Measurements from ENCODE around the gene SH3D19. TPM values are rescaled to one million over a fixed set of nuclear protein-coding genes. Genes with fewer than 3 reads are reported as not detected.

The SH3D19 gene
- total and polyA plus RNA-seq, 2 of the 4 experiments (the other 2 are of a cell fraction): 14.4 to 27.2 TPM

DNA sequence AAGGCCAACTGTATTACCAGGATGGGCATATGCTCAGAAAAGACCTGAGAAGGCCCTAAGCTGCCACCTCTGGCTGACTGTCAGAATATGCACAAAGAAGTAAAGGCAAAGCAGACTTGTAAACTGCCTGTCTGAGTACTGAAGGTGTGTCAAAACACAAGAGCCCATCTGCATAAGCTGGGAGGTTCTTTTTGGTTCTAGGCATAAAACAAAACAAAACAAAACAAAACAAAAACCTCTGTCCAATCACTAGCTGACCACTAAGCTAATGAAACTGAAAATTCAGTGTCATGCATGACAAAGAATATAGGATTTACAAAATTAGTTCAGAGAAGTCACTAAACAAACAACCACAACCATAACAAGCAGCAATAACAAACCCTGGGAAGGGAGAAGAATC lies 20.6 kb downstream of the SH3D19 start:
- no TSS peak for BruUV-seq (replicated peaks)
- H4K5ac ChIP-seq (ENCODE audit: low read depth, low read length): no peak overlapping the region
- no peak overlapping the region for H3K9ac ChIP-seq (ENCODE audit: low read depth, low read length)
- no peaks in the 10 kb centered on the region for H3K9me3 ChIP-seq (ENCODE audit: control insufficient read depth, insufficient read depth, low read length)
- H3K27ac ChIP-seq (ENCODE audit: insufficient read depth, low read length): no peak overlapping the region
- no peak overlapping the region for H3K4me2 ChIP-seq (ENCODE audit: low read depth, low read length)
- H2BK5ac ChIP-seq (ENCODE audit: low read depth, low read length, poor library complexity, severe bottlenecking): no peak overlapping the region
- H3K79me1 ChIP-seq (ENCODE audit: low read depth in 1 of 2, low read length in 2 of 2): 0 out of 4 replicates have a peak, but pooled peaks cover 0 to 6% of the 10 kb centered on the region in 2 experiments
- DNase-seq (no peak), ATAC-seq (ENCODE audit: low read depth) (no peak)
- H3K9me1 ChIP-seq (ENCODE audit: insufficient read depth, low read length): no peaks in the 10 kb centered on the region
- no peaks in the 10 kb centered on the region for H3K4me1 ChIP-seq (ENCODE audit: control insufficient read depth, insufficient read depth, low read length)
- in situ Hi-C loops (cut with MboI; ENCODE audit: low sequenced_read_pairs): no loop called here
- no peak overlapping the region for H2BK15ac ChIP-seq (ENCODE audit: low read depth, low read length)
- TF ChIP-seq SMC3 (IDR thresholded peaks at IDR 0.05; ENCODE audit: low read depth, low read length): no peak
- TF ChIP-seq, protein P1, sequence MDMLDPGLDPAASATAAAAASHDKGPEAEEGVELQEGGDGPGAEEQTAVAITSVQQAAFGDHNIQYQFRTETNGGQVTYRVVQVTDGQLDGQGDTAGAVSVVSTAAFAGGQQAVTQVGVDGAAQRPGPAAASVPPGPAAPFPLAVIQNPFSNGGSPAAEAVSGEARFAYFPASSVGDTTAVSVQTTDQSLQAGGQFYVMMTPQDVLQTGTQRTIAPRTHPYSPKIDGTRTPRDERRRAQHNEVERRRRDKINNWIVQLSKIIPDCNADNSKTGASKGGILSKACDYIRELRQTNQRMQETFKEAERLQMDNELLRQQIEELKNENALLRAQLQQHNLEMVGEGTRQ (IDR thresholded peaks at IDR 0.05; ENCODE audit: low read depth, low read length): no peak
- TF ChIP-seq CEBPB (IDR thresholded peaks at IDR 0.05; ENCODE audit: low read depth, low read length): no peak
- TF ChIP-seq RFX5 (IDR thresholded peaks at IDR 0.05; ENCODE audit: low read depth, low read length): no peak
- TF ChIP-seq BHLHE40 (IDR thresholded peaks at IDR 0.05; ENCODE audit: low read depth, low read length): no peak
- no peak for TF ChIP-seq RAD21 (IDR thresholded peaks at IDR 0.05; ENCODE audit: low read length)
- H4K20me1 ChIP-seq (ENCODE audit: insufficient read depth, low read length): no peaks in the 10 kb centered on the region
- no peak overlapping the region for H2BK120ac ChIP-seq (ENCODE audit: low read depth, low read length)
- no peak overlapping the region for H3K23ac ChIP-seq (ENCODE audit: low read depth, low read length)
- H2AFZ ChIP-seq (replicated peaks; ENCODE audit: low read length, poor library complexity): no peak overlapping the region
- H4K8ac ChIP-seq (ENCODE audit: low read depth in 2 of 2, low read length in 2 of 2): no peak overlapping the region
- H3K4ac ChIP-seq (ENCODE audit: low read depth, low read length): no peak overlapping the region
- POLR2A ChIA-PET (ENCODE audit: unreplicated experiment): no interaction called here
- no peak overlapping the region for H2AK9ac ChIP-seq (replicated peaks; ENCODE audit: low read depth, low read length, poor library complexity)
- H3K27me3 ChIP-seq (ENCODE audit: control insufficient read depth, insufficient read depth, low read length): no peaks in the 10 kb centered on the region
- no peak overlapping the region for H4K91ac ChIP-seq (ENCODE audit: insufficient read depth, low read depth, low read length)
- dilution Hi-C loops (cut with HindIII; ENCODE audit: low sequenced_read_pairs, unreplicated experiment): no loop called here
- H3K18ac ChIP-seq (ENCODE audit: low read depth, low read length): no peak overlapping the region
- H2AK5ac ChIP-seq (ENCODE audit: low read depth, low read length): no peak overlapping the region
- no peaks in the 10 kb centered on the region for H3K36me3 ChIP-seq (ENCODE audit: control insufficient read depth, insufficient read depth, low read length)
- no peak overlapping the region for H3K56ac ChIP-seq (ENCODE audit: extremely low read depth, insufficient read depth, low read length)
- H3K4me3 ChIP-seq (ENCODE audit: insufficient read depth, low read depth, low read length): no peak overlapping the region
- intact Hi-C loops (cut with micrococcal nuclease): no loop called here
- H2BK20ac ChIP-seq (ENCODE audit: low read depth, low read length): no peak overlapping the region
- CTCF ChIA-PET: interaction anchor here (1.5 to 1.9 kb wide), 3 partner anchors 9 to 29 kb away, joined by 3 to 6 read pairs (median 4); partner anchors contain the start of gene PRSS48
- H3K14ac ChIP-seq (replicated peaks; ENCODE audit: low read depth, low read length): no peak overlapping the region
